Measurements from ENCODE around the gene WWC1. TPM values are rescaled to one million over a fixed set of nuclear protein-coding genes. Genes with fewer than 3 reads are reported as not detected.

The WWC1 gene
- total RNA-seq, 1 donor from 2014 or later: 32.8 TPM

GRCh38 chr5:168287362-168287761, 4.1 kb upstream of the WWC1 start:
- Mint-ChIP-seq H3K27me3 (ENCODE audit: low read depth) (peaks cover 3% of the 10 kb centered on the region), H3K4me1 (peaks cover 29% of the 10 kb centered on the region), H3K4me3 (no peak overlapping the region), H3K27ac (no peak overlapping the region), H3K36me3 (peaks cover 5% of the 10 kb centered on the region), H3K9me3 (peaks cover 15% of the 10 kb centered on the region)
- TF ChIP-seq, protein P1, sequence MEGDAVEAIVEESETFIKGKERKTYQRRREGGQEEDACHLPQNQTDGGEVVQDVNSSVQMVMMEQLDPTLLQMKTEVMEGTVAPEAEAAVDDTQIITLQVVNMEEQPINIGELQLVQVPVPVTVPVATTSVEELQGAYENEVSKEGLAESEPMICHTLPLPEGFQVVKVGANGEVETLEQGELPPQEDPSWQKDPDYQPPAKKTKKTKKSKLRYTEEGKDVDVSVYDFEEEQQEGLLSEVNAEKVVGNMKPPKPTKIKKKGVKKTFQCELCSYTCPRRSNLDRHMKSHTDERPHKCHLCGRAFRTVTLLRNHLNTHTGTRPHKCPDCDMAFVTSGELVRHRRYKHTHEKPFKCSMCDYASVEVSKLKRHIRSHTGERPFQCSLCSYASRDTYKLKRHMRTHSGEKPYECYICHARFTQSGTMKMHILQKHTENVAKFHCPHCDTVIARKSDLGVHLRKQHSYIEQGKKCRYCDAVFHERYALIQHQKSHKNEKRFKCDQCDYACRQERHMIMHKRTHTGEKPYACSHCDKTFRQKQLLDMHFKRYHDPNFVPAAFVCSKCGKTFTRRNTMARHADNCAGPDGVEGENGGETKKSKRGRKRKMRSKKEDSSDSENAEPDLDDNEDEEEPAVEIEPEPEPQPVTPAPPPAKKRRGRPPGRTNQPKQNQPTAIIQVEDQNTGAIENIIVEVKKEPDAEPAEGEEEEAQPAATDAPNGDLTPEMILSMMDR (IDR thresholded peaks at IDR 0.05; ENCODE audit: unreplicated experiment): no peak
- no peak for DNase-seq (ENCODE audit: low spot score in 2 of 2, unreplicated experiment in 2 of 2)

DNA sequence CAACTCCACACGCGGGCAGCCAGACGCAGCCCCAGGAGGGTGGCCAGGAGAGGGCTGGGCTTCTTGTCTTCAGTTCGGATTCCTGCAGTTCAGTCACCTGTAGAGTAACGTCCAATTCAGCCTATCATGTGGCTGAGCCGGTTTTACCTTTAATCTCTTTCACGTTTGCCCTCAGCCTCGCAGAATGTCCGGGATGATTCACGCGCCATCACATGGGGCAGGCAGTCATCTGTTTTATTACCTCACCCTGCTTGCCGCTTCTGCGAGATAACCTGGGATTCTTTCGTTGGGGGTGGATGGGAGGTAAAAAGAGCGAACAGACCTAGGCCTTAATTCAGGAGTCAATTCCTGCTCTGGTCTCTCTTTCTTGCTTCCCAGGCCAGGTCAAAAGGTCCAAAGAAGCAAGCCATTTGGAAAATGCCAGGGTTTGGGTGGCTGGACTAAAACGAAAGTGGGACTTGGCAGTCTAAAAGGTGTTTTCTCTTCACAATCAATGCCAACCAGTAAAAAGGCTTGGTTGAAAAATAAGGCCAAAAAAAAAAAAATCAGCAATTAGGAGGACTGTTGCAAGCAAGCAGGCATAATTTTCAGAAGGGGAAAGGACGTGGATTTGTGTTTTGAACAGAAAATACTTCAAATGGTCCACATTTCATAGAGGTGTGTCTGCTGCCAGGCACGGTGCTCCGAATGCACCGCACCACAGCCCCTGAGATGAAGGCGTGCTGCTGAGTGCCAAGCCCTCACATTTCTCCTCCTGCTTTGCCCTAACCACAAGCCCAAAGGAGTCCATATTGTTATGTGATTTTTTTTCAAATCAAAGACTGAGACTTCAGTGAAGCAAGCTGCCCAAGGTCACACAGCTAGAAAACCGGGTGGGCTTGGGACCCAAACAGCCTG, 2.8 kb upstream of the WWC1 start:
- Mint-ChIP-seq H3K4me3 (peak overlapping the region; percentile 39), H3K27me3 (ENCODE audit: low read depth) (peaks cover 8% of the 10 kb centered on the region), H3K4me1 (peaks cover 35% of the 10 kb centered on the region), H3K36me3 (peaks cover 5% of the 10 kb centered on the region), H3K9me3 (peaks cover 15% of the 10 kb centered on the region), H3K27ac (peak overlapping the region; percentile 93)
- DNase-seq (ENCODE audit: low spot score in 2 of 2, unreplicated experiment in 2 of 2): no peak
- TF ChIP-seq, protein P1 (IDR thresholded peaks at IDR 0.05; ENCODE audit: unreplicated experiment): no peak

- H3K4me3 Mint-ChIP-seq: peak overlapping the region; percentile 84
- peaks cover 52% of the 10 kb centered on the region for H3K4me1 Mint-ChIP-seq
- H3K27me3 Mint-ChIP-seq (ENCODE audit: low read depth): peaks cover 5% of the 10 kb centered on the region
- TF ChIP-seq, protein P1 (IDR thresholded peaks at IDR 0.05; ENCODE audit: unreplicated experiment): no peak
- H3K36me3 Mint-ChIP-seq: no peaks in the 10 kb centered on the region
- DNase-seq (ENCODE audit: low spot score in 2 of 2, unreplicated experiment in 2 of 2): no peak
- H3K27ac Mint-ChIP-seq: peak overlapping the region; percentile 91
- H3K9me3 Mint-ChIP-seq: no peaks in the 10 kb centered on the region
These were observed 523 bp upstream of the WWC1 start for GRCh38 chr5:168290902-168291341.

- Mint-ChIP-seq H3K4me1 (peaks cover 52% of the 10 kb centered on the region), H3K27me3 (ENCODE audit: low read depth) (peaks cover 5% of the 10 kb centered on the region), H3K27ac (peak overlapping the region; percentile 66), H3K9me3 (no peaks in the 10 kb centered on the region), H3K36me3 (no peaks in the 10 kb centered on the region), H3K4me3 (peak overlapping the region; percentile 75)
- TF ChIP-seq, protein P1 (IDR thresholded peaks at IDR 0.05; ENCODE audit: unreplicated experiment): no peak
- peak in 1 of 2 experiments; percentile 58 for DNase-seq (ENCODE audit: low spot score in 2 of 2, unreplicated experiment in 2 of 2)
These were observed 730 bp downstream of the WWC1 start for GRCh38 chr5:168291964-168292785.

DNA sequence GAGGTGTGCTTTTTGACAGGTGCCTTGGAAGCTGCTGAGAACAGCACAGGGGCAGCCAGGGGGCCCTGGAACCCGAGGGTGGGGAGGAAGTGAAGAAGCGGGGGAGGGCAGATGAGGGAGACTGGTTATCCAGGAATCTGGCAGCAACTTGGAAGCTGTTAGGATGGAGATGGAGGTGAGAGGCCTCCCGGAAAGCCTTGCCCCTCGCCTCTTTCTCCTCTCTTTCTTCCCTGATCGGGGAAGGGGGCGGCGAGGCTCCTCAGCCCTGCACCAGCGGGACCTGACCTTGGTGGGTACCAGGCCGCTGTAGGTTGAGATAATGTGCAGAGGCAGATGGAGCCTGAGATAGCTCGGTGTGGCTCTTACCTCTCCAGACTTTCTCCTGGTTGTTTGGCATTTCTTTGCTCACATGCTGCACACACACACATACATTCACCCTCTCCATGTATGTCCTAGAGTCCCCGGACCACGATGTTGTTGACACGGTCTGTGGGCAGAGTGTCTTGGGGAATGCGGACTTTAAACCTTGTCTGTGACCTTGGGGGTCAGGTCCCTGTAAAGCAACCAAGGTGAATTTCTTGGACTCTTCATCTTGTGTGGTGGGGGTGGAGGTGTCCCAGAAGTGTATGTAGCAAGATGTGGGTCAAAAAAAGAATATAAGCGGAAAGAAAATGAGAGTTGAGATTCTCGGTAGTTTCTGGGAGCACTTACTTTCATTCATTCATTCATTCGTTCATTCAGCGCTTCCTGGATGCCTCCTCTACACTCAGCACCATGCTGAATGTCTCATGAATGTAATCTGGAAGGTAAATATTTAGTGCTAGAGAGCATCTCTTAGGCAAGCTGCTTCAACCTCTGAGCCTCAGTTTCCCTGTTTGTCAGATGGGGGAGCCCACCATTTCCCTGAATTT, 1.6 kb downstream of the WWC1 start:
- no peaks in the 10 kb centered on the region for H3K36me3 Mint-ChIP-seq
- H3K9me3 Mint-ChIP-seq: no peaks in the 10 kb centered on the region
- TF ChIP-seq, protein P1 (IDR thresholded peaks at IDR 0.05; ENCODE audit: unreplicated experiment): no peak
- H3K4me3 Mint-ChIP-seq: peak overlapping the region; percentile 75
- no peak for DNase-seq (ENCODE audit: low spot score in 2 of 2, unreplicated experiment in 2 of 2)
- peaks cover 5% of the 10 kb centered on the region for H3K27me3 Mint-ChIP-seq (ENCODE audit: low read depth)
- H3K27ac Mint-ChIP-seq: peak overlapping the region; percentile 66
- H3K4me1 Mint-ChIP-seq: peaks cover 51% of the 10 kb centered on the region

All from mesothelial cell of epicardium (in vitro differentiated cells).